H54 (cell line): Measurements from ENCODE around the gene SEMA7A.
"Not testable (repeated sequence)": the region's sequence is repeated elsewhere in the genome, so short reads cannot be mapped to it uniquely, and the experiment has no call there.

ENCODE experiments used
- DNase-seq: peaks from one replicate; pipeline ENCODE4 v3.0.0; 2011; ENCODE audit warnings: low spot score, mixed read lengths; ENCODE audit not compliant: insufficient read length
- FAIRE-seq: peaks from 3 replicates; lab custom pipeline; 2011; peaks lifted over from hg19 to GRCh38; lab: Jason Lieb, UNC
- POLR2A ChIP-seq: IDR thresholded peaks from 2 replicates; pipeline ENCODE4 v1.6.1; 2011; ENCODE audit warnings: low read depth, mild to moderate bottlenecking, low read length

SEMA7A gene

DNA sequence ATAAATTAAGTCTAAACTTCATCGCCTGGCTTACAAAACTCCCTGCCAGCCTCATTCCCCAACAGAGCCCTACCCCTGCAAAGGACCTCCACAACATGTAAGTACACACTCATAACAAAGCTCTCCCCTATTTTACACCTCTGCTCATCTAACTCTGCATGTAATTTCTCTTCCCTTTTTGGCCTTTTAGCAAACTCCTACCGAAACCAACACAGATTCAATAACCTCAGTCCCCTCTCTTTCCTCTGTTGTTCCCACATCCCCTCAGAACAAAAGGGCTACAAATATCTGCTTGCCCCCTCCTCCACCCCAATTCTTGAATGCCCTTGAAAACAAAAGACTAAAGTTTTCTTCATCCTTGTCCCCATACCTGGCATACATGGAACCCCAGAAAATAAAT lies 26.5 kb upstream of the SEMA7A start:
- TF ChIP-seq POLR2A = no peak
- no peak for FAIRE-seq
- DNase-seq = no peak

DNA sequence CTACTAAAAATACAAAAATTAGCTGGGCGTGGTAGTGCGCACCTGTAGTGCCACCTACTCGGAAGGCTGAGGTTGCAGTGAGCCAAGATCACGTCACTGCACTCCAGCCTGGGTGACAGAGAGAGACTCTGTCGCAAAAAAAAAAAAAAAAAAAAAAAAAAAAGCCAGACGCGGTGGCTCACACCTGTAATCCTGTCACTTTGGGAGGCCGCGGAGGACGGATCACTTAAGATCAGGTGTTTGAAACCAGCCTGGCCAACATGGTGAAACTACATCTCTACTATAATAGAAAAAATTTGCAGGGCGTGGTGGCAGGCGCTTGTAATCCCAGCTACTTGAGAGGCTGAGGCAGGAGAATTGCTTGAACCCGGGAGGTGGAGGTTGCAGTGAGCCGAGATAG lies 26.0 kb upstream of the SEMA7A start:
- DNase-seq, FAIRE-seq: not testable (repeated sequence)

DNA sequence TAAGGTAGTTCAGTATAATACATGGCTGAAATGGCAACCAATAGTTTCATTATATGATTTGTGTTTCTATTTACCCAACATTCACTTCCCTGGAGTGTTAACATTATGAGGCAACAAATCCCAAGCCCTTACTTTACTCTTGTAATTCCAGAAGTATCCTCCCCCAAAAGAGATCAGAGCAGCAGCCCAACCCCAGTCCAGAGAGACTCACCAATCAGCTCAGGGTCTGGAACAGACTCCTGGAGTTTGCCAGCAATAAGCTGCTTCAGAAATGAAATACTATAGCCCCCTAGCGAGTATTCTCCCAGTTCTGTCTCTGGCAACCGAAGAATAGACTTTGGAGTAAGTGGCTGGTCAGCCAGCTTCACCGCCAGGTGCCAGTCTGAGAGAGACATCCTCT lies 24.7 kb upstream of the SEMA7A start:
- no peak for FAIRE-seq
- no peak for TF ChIP-seq POLR2A

DNA sequence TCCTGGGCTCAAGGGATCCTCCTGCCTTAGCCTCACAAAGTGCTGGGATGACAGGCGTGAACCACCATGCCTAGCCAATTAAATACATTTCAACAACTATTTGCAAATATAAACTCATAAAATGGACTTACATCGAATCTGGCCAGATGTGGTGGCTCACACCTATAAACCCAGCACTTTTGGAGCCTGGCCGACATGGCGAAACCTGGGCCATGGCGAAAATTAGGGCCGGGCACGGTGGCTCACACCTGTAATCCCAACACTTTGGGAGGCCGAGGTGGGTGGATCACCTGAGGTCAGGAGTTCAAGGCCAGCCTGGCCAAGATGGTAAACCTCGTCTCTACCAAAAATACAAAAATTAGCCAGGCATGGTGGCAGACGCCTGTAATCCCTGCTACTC lies 23.3 kb upstream of the SEMA7A start:
- FAIRE-seq, DNase-seq: not testable (repeated sequence)

More for the DNA sequence above, 24.7 kb upstream of the SEMA7A start:
- no peak for DNase-seq

DNA sequence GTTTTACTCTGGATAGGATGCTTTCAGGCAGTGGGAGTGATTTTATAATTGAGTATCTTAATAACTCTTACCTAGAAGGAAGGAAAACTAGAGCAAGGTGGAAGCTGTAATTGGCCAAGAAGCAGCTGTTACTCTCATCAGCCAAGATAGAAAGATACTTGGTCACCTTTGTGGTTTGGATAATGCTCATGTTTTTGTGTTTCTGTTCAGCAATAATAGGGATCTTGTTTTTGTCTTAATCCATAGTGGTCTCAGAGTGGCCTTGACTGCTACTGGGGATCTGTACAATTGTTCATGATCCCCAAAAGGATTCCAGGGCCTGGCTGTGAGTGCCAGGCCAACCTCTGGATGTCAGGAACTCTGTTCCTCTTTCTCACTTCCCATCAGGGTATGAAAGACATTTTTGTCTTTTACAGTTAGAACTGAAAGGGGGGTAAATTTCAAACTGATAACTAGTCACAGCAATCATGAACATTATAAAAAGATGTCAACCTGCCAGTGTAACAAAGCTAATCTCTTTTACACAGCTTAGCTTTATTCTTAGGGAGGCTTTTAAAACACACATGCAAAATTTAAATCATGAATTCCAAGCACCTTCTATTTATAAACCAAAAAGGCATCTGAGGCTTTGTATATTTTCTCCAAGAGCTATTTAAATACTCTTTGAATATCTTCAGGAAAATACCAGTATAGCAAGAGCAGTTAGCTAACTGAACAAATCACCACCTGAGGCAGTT lies 21.2 kb upstream of the SEMA7A start:
- no peak for DNase-seq
- no peak for TF ChIP-seq POLR2A
- no peak for FAIRE-seq

DNA sequence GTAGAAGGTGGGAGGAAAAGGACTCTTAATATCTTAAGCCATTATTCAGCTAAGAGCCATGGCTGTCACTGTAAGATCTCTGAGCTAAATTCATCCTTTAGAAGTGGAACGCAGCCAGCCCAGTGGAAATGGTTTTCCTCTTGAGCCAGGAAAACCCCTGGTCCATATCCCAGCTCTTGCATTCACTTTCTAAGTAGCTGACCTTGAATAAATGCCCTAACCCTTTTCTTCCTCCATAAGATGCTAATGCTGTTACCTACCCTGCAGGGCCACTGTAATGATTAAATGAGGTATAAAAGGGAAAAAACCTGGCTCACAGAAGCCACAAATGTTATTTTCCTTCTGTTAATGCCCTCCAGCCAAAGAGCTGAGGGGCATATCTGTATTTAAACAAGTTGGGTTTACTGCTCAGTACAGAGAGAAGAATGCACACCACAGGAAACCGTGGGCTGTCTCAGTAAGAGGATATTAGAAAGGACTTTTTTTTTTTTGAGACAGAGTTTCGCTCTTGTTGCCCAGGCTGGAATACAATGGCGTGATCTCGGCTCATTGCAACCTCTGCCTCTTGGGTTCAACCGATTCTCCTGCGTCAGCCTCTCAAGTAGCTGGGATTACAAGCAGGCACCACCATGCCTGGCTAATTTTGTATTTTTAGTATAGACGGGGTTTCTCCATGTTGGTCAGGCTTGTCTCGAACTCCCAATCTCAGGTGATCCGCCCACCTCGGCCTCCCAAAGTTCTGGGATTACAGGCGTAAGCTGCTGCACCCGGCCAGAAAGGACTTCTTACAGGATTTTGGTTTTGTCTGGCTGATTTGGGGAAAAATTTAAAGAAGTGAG lies 20.4 kb upstream of the SEMA7A start:
- DNase-seq (no peak), FAIRE-seq (no peak)
- TF ChIP-seq POLR2A = no peak

DNA sequence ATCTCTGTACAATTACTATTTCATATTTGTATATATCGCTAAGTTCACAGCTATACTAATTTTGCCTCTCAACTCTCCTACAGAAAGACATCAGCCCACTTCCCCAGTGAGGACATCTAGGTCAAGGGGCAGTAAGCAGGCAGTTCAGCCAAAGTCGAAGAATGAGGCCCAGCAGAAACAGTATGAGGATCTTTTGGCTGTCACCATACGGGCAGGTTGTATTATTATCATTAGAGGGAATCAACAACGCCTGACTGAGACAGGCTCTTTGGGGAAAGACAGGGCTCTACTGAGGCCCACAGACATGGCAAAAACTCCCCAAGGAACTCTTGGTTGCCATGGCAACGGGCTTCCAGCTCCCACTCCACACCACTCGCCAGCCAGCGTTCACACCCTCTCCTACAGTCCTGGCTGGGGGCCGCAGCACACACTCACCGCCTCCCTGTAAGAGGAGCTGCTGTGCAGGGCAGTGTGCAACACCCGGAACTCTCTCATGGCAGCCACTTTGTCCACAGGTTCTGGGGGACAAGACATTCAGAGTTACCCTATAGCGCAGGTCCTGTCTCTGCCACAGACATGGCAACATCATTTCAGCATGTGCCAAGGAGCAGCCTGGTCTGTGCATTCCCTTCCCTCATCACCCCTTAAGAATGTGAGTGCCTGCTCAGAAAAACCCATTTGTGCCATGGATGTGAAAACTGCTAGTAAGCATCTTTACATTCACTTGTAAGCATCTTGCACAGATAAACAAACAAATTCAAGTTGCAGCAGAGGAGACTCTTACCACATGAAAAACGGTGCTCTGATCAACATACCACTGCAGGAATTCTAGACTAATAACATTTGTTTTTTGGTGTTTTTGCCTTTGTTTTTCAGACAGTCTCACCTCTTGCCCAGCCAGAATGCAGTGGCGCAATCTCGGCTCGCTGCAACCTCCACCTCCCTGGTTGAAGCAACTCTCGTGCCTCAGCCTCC lies 18.4 kb upstream of the SEMA7A start:
- TF ChIP-seq POLR2A = no peak
- DNase-seq = no peak
- FAIRE-seq = no peak

DNA sequence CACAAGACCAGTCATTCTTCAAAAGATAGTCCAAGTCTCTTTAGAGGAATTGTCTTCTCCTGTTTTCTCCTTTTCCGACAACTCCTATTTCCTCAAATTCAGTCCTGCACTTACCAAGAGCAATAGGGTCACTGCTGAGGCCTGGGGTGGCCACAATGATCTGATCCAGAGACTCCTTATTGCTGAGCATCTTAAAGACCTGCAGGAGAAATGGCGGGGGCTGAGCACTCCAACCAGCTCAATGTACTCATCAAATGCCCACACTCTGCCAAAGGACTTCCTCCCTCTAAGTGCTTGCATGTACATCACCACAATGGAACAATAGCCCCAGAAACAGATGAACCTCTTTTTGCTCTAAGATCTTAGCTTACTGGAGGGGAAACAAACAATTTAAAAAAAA lies 17.6 kb upstream of the SEMA7A start:
- FAIRE-seq (no peak), DNase-seq (no peak)
- TF ChIP-seq POLR2A = no peak

DNA sequence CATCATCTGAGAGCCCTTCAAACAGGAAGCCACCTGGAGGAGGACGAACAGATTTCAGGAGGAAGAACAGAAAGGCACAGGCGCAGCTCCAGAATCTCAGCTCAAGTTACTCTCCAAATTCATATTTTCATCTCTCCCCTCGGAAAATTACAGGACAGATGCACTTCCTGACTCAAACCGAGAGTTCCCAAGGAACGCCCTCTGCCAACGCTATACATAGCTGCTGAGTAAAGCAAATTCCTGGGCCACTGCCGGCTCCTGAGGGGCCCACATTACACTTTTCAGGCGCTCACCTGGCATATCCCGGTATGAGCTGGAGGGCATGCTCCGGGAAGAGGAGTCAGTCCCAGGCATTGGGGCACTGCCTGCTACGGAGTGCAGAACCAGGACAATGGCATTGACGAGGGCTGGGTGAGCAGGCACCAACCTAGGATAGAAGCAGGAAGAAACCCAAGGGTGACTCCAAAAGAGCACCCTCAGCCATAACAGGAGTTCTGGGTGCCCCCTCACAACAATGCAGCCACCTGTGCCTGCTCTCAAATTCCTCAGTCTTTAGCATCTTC lies 16.0 kb upstream of the SEMA7A start:
- DNase-seq = no peak
- no peak for TF ChIP-seq POLR2A
- no peak for FAIRE-seq

DNA sequence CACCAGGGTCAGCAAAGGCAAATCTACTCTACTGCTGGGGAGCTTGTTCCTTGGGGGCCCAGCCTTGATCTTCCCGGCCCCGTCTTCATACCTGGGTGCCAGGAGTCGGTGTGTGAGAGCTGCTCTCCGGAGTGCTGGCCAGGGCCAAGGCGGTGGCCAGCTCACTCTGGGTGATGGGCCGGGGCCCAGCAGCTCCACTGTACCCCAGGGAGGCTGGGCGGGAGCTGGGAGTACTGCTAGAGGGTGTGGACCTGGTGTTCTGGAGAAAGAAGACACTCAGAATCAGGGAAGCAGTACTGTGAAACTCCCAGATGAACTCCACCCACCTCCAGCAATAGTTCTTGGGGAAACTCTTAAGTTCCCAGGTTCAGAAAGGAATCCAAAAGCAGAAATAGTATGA lies 15.3 kb upstream of the SEMA7A start:
- DNase-seq (no peak), FAIRE-seq (no peak)
- no peak for TF ChIP-seq POLR2A

DNA sequence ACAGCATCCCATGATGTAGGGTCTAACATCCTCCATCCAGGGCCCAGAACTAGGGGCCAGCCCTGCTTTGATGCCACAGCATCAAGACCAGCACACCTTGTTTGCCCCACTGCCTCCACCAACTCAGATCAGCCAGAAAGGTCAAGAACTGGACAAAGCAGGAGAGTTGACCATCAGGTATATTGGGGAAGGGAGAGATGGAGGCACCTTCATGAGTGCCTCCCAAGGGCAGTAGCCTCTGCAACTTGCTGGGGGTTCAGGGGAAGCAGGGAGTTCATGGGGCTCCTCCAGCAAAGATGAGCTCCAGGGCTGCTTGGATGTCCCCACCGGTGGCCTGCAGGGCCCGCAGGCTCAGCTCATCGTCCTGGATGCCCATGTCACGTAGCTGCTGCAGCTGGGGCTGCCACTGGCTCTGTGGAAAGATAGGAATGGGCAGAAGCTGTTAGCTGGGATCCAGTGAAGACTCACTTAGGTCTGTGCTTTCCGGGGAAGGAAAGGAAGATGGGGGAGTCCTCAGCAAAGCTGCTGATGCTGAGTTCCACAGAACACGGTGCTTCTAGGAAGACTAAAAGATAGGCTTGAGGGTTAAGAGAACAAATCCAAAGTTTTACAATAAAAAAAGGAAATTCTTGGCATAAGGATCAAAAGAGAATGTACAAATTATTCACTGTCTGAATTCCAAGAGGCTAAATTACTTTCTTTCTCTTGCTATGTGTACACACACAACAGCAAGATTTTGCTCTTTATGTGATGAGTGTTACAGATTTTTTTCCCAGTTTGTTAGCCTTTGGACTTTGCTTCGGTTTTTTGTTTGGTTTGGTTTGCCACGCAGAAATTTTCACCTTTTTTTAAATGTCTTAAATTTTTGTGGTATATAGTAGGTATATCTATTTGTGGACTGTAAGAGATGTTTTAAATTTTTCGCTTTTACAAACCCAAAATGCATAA lies 12.3 kb upstream of the SEMA7A start:
- FAIRE-seq (no peak), DNase-seq (no peak)
- no peak for TF ChIP-seq POLR2A
